ENCODE results near the gene MALT1. TPM values are rescaled to one million over a fixed set of nuclear protein-coding genes. Genes with fewer than 3 reads are reported as not detected.
A peak's percentile ranks its signal among the peaks of the same experiment; 100 is the strongest.

Gene MALT1
- total and polyA plus RNA-seq, 2 donors (not counting 1 experiment from before 2014, with no cell fraction given), result 42.4 to 81.2 TPM

- POLR2A ChIA-PET, result interaction anchor here (0.6 kb wide), 1 partner anchor 172 kb away, joined by 3 read pairs; no protein-coding TSS in a partner anchor
- Histone ChIP-seq H3K9ac (ENCODE audit: low read length) (no peak overlapping the region), H3K4me3 (ENCODE audit: control extremely low read depth in 1 of 5, extremely low read depth in 1 of 5, insufficient read depth in 1 of 5, low read depth in 2 of 5, low read length in 4 of 5) (no peak overlapping the region), H3K36me3 (replicated peaks in 1 of 2; ENCODE audit: control extremely low read depth in 1 of 2, control insufficient read depth in 1 of 2, extremely low read depth in 1 of 2, insufficient read depth in 2 of 2, low read length in 1 of 2) (peaks cover 5 to 53% of the 10 kb centered on the region in 2 experiments), H2AFZ (ENCODE audit: insufficient read depth, low read depth, low read length, poor library complexity, severe bottlenecking) (no peak overlapping the region), H4K20me1 (ENCODE audit: control insufficient read depth, insufficient read depth, low read length, poor library complexity, severe bottlenecking) (no peaks in the 10 kb centered on the region), H3K79me2 (ENCODE audit: control insufficient read depth, insufficient read depth, low read length) (peaks cover 7% of the 10 kb centered on the region), H3K27ac (ENCODE audit: low read length in 2 of 2) (no peak overlapping the region), H3K27me3 (replicated peaks in 1 of 4; ENCODE audit: control extremely low read depth in 1 of 4, control insufficient read depth in 3 of 4, insufficient read depth in 4 of 4, low read length in 3 of 4) (no peaks in the 10 kb centered on the region), H3K4me2 (replicated peaks; ENCODE audit: low read depth, low read length, poor library complexity, severe bottlenecking) (no peak overlapping the region), H3K9me3 (ENCODE audit: control extremely low read depth in 1 of 3, control insufficient read depth in 2 of 3, insufficient read depth in 1 of 3, low read length in 2 of 3) (no peaks in the 10 kb centered on the region), H3K4me1 (ENCODE audit: control insufficient read depth in 2 of 2, insufficient read depth in 2 of 2, low read length in 2 of 2) (no peaks in the 10 kb centered on the region)
- no peak overlapping the region for H3K4me3 Mint-ChIP-seq
- DNase-seq (no peak), ATAC-seq (ENCODE audit: low read depth) (no peak)
- no peaks in the 10 kb centered on the region for H3K4me1 Mint-ChIP-seq
- no peaks in the 10 kb centered on the region for H3K27me3 Mint-ChIP-seq
- no CpG with 5 or more reads among the region's 6 CpGs for WGBS (ENCODE audit: insufficient coverage)
- H3K9me3 Mint-ChIP-seq (ENCODE audit: insufficient read depth), result no peaks in the 10 kb centered on the region
- peak overlapping the region; percentile 59 for H3K27ac Mint-ChIP-seq
- CTCF ChIA-PET, result interaction anchor here (1.2 kb wide), 1 partner anchor 36 kb away, joined by 3 read pairs; no protein-coding TSS in a partner anchor
- no peak for TF ChIP-seq CTCF (IDR thresholded peaks at IDR 0.05)
- no peak for TF ChIP-seq EZH2 (IDR thresholded peaks at IDR 0.05; ENCODE audit: borderline replicate concordance, insufficient read depth, low read depth, low read length, poor library complexity, severe bottlenecking)
- intact Hi-C loops (cut with micrococcal nuclease), result no loop called here
These were observed 56.7 kb downstream of the MALT1 start for GRCh38 chr18:58727776-58728500.

GRCh38 chr18:58728719-58729118 lies 57.5 kb downstream of the MALT1 start:
- Mint-ChIP-seq H3K4me1 (no peaks in the 10 kb centered on the region), H3K4me3 (no peak overlapping the region), H3K27me3 (no peaks in the 10 kb centered on the region), H3K9me3 (ENCODE audit: insufficient read depth) (no peaks in the 10 kb centered on the region), H3K27ac (no peak overlapping the region)
- no peak overlapping the region for H3K9ac ChIP-seq (ENCODE audit: low read length)
- peaks cover 2 to 53% of the 10 kb centered on the region in 2 experiments for H3K36me3 ChIP-seq (replicated peaks in 1 of 2; ENCODE audit: control extremely low read depth in 1 of 2, control insufficient read depth in 1 of 2, extremely low read depth in 1 of 2, insufficient read depth in 2 of 2, low read length in 1 of 2)
- no peaks in the 10 kb centered on the region for H3K9me3 ChIP-seq (ENCODE audit: control extremely low read depth in 1 of 3, control insufficient read depth in 2 of 3, insufficient read depth in 1 of 3, low read length in 2 of 3)
- ChIA-PET POLR2A (no interaction called here), CTCF (interaction anchor here (1.2 kb wide), 1 partner anchor 35 kb away, joined by 3 read pairs; no protein-coding TSS in a partner anchor)
- no peaks in the 10 kb centered on the region for H3K4me1 ChIP-seq (ENCODE audit: control insufficient read depth in 2 of 2, insufficient read depth in 2 of 2, low read length in 2 of 2)
- no peaks in the 10 kb centered on the region for H3K27me3 ChIP-seq (replicated peaks in 1 of 4; ENCODE audit: control extremely low read depth in 1 of 4, control insufficient read depth in 3 of 4, insufficient read depth in 4 of 4, low read length in 3 of 4)
- intact Hi-C loops (cut with micrococcal nuclease), result no loop called here
- no peak overlapping the region for H3K4me3 ChIP-seq (ENCODE audit: control extremely low read depth in 1 of 5, extremely low read depth in 1 of 5, insufficient read depth in 1 of 5, low read depth in 2 of 5, low read length in 4 of 5)
- ATAC-seq (ENCODE audit: low read depth) (no peak), DNase-seq (no peak)
- no peak overlapping the region for H3K27ac ChIP-seq (ENCODE audit: low read length in 2 of 2)
- no CpG with 5 or more reads among the region's 3 CpGs for WGBS (ENCODE audit: insufficient coverage)
- H3K79me2 ChIP-seq (ENCODE audit: control insufficient read depth, insufficient read depth, low read length), result peaks cover 7% of the 10 kb centered on the region
- H4K20me1 ChIP-seq (ENCODE audit: control insufficient read depth, insufficient read depth, low read length, poor library complexity, severe bottlenecking), result no peaks in the 10 kb centered on the region
- no peak overlapping the region for H2AFZ ChIP-seq (ENCODE audit: insufficient read depth, low read depth, low read length, poor library complexity, severe bottlenecking)
- no peak for TF ChIP-seq CTCF (IDR thresholded peaks at IDR 0.05)
- TF ChIP-seq EZH2 (IDR thresholded peaks at IDR 0.05; ENCODE audit: borderline replicate concordance, insufficient read depth, low read depth, low read length, poor library complexity, severe bottlenecking), result no peak
- no peak overlapping the region for H3K4me2 ChIP-seq (replicated peaks; ENCODE audit: low read depth, low read length, poor library complexity, severe bottlenecking)

Measured in B cell (primary cell).